ENCODE results near the gene CUL4A. TPM values are rescaled to one million over a fixed set of nuclear protein-coding genes. Genes with fewer than 3 reads are reported as not detected.
"Not testable (repeated sequence)": the region's sequence is repeated elsewhere in the genome, so short reads cannot be mapped to it uniquely, and the experiment has no call there.

Gene CUL4A
- polyA plus RNA-seq, 1 donor, result 99.5 TPM

- DNase-seq, result no peak
These were observed 70.7 kb downstream of the CUL4A start for GRCh38 chr13:113280126-113280525.

- DNase-seq, result no peak
These were observed 74.5 kb downstream of the CUL4A start for GRCh38 chr13:113283904-113284303.

GRCh38 chr13:113288880-113289279 is 79.5 kb downstream of the CUL4A start:
- DNase-seq, result no peak

GRCh38 chr13:113291129-113291528 is 81.7 kb downstream of the CUL4A start:
- no peak for DNase-seq

GRCh38 chr13:113292021-113292862 is 82.8 kb downstream of the CUL4A start:
- peak; percentile 48 for DNase-seq

GRCh38 chr13:113293686-113294085 is 84.3 kb downstream of the CUL4A start:
- no peak for DNase-seq

- no peak for DNase-seq
These were observed 86.4 kb downstream of the CUL4A start for GRCh38 chr13:113295776-113296175.

GRCh38 chr13:113296823-113297369 is 87.5 kb downstream of the CUL4A start, which contains the start of gene LAMP1:
Gene LAMP1, plus strand, starts transcription at chr13:113297239. Its CDS starts 196 bp downstream, at chr13:113297435.
- DNase-seq, result peak; percentile 98

- DNase-seq, result no peak
These were observed 88.1 kb downstream of the CUL4A start for GRCh38 chr13:113297370-113298042.

GRCh38 chr13:113298043-113298945 is 88.9 kb downstream of the CUL4A start:
- no peak for DNase-seq

- no peak for DNase-seq
These were observed 90.5 kb downstream of the CUL4A start for GRCh38 chr13:113299951-113300350.

GRCh38 chr13:113302986-113303385 is 93.6 kb downstream of the CUL4A start:
- no peak for DNase-seq

- no peak for DNase-seq
These were observed 94.7 kb downstream of the CUL4A start for GRCh38 chr13:113304121-113304520.

- DNase-seq, result no peak
These were observed 95.8 kb downstream of the CUL4A start for GRCh38 chr13:113305208-113305607.

GRCh38 chr13:113307491-113307890 is 98.1 kb downstream of the CUL4A start:
- DNase-seq, result no peak

GRCh38 chr13:113309473-113309872 is 100.1 kb downstream of the CUL4A start:
- DNase-seq, result no peak

- DNase-seq, result not testable (repeated sequence)
These were observed 104.7 kb downstream of the CUL4A start for GRCh38 chr13:113314112-113314511.

GRCh38 chr13:113314895-113315470 is 105.6 kb downstream of the CUL4A start:
- DNase-seq, result not testable (repeated sequence)

- no peak for DNase-seq
These were observed 106.6 kb downstream of the CUL4A start for GRCh38 chr13:113315992-113316391.

Measured in left kidney (tissue), 2 donors.